HCT116 (cell line): ENCODE measurements around the gene DMBX1. TPM values are rescaled to one million over a fixed set of nuclear protein-coding genes. Genes with fewer than 3 reads are reported as not detected.

Experiments
- ATAC-seq: fragments of 200-7000 bp; cut with Tn5 transposase; 2 replicates; pipeline ENCODE4 v1.9.1; 2020; ENCODE audit warnings: mild to moderate bottlenecking, moderate library complexity
- BruUV-seq: library from RNA; stranded (reverse); fragments of 400-500 nt; replicated peaks from 2 replicates; lab custom pipeline; 2021; lab: Mats Ljungman, UMichigan
- CTCF ChIA-PET: fragments of 300-600 bp; sonication (Branson Sonifier 250); formaldehyde crosslinking; loops from one replicate; lab custom pipeline; 2021; ENCODE audit warnings: antibody characterized with exemption; lab: Charles Lee
- POLR2A ChIA-PET: fragments of 300-600, 350-600 bp; sonication (Branson Sonifier 250); formaldehyde crosslinking; loops from one replicate; lab custom pipeline; 2021; ENCODE audit warnings: antibody characterized with exemption; lab: Charles Lee
- RAD21 ChIA-PET, 2 experiments: fragments of 300-600 bp; sonication (Branson Sonifier 250); formaldehyde crosslinking; loops; one replicate each; lab custom pipeline; 2023; ENCODE audit warnings: low total read pairs in 2 of 2; ENCODE audit not compliant: uncharacterized antibody in 2 of 2, unreplicated experiment in 2 of 2, low non-redundant PET in 1 of 2; lab: Charles Lee
- DNase-seq: peaks from one replicate; pipeline ENCODE4 v3.0.0-alpha.2; 2010; ENCODE audit warnings: low read depth, low spot score
- H2AFZ ChIP-seq: fragments of 200-600 bp; shearing (Covaris generic), sonication (generic); 2 replicates; pipeline ENCODE4 v1.6.1; 2017; ENCODE audit warnings: low read depth, mixed run types, mixed read lengths, antibody characterized with exemption, low read length; ENCODE audit not compliant: poor library complexity, severe bottlenecking
- H3K27ac ChIP-seq: 2 replicates; pipeline ENCODE4 v1.5.1; 2012; ENCODE audit warnings: low read depth, low read length
- H3K27me3 ChIP-seq: fragments of 200-600 bp; sonication (generic); 2 replicates; pipeline ENCODE4 v1.6.1; 2016; ENCODE audit warnings: mixed run types, low read length, mixed read lengths; ENCODE audit not compliant: insufficient read depth
- H3K36me3 ChIP-seq, 2 experiments: fragments of 200-500 bp in 1 of 2; fragments of 200-600 bp in 1 of 2; sonication (Bioruptor generic) in 1 of 2; sonication (generic) in 1 of 2; 2 replicates each; pipeline versions ENCODE4 v1.5.1 to v1.6.1; 2014 to 2016; ENCODE audit warnings: low read length in 2 of 2, inconsistent platforms in 1 of 2, mixed read lengths in 1 of 2, mixed run types in 1 of 2; ENCODE audit not compliant: insufficient read depth in 2 of 2, control insufficient read depth in 1 of 2
- H3K4me1 ChIP-seq, 2 experiments: fragments of 200-600 bp in 1 of 2; sonication (generic) in 1 of 2; 2 replicates each; pipeline versions ENCODE4 v1.5.1 to v1.6.1; 2012 to 2017; ENCODE audit warnings: low read length in 2 of 2, inconsistent platforms in 1 of 2, mild to moderate bottlenecking in 1 of 2, mixed read lengths in 1 of 2, mixed run types in 1 of 2, moderate library complexity in 1 of 2; ENCODE audit not compliant: insufficient read depth in 2 of 2, control insufficient read depth in 1 of 2
- H3K4me2 ChIP-seq: fragments of 200-600 bp; sonication (generic); 2 replicates; pipeline ENCODE4 v1.6.1; 2017; ENCODE audit warnings: mixed run types, low read length, mixed read lengths
- H3K4me3 ChIP-seq, 2 experiments: fragments of 200-600 bp in 1 of 2; sonication (generic) in 1 of 2; replicated peaks in 1 of 2; 2 replicates each; pipeline ENCODE4 v1.5.1; 2011 to 2016; ENCODE audit warnings: low read length in 2 of 2, control low read depth in 1 of 2, low read depth in 1 of 2, mild to moderate bottlenecking in 1 of 2, mixed read lengths in 1 of 2, mixed run types in 1 of 2
- H3K79me2 ChIP-seq: fragments of 200-600 bp; sonication (generic); 2 replicates; pipeline ENCODE4 v1.6.1; 2017; ENCODE audit warnings: mild to moderate bottlenecking, mixed run types, low read length, moderate library complexity, mixed read lengths; ENCODE audit not compliant: insufficient read depth
- H3K9ac ChIP-seq: fragments of 200-600 bp; sonication (generic); 2 replicates; pipeline ENCODE4 v1.6.1; 2016; ENCODE audit warnings: low read length, mixed read lengths
- H3K9me2 ChIP-seq: fragments of 200-600 bp; sonication (generic), shearing (Covaris generic); 2 replicates; pipeline ENCODE4 v1.6.1; 2017; ENCODE audit warnings: mixed run types, mild to moderate bottlenecking, moderate library complexity; ENCODE audit not compliant: insufficient read depth
- H3K9me3 ChIP-seq, 2 experiments: fragments of 200-500 bp in 1 of 2; fragments of 200-600 bp in 1 of 2; sonication (Bioruptor generic) in 1 of 2; sonication (generic) in 1 of 2; 2 replicates each; pipeline ENCODE4 v1.6.1; 2014 to 2017; ENCODE audit warnings: low read length in 2 of 2, mixed read lengths in 2 of 2, inconsistent platforms in 1 of 2, low read depth in 1 of 2, mild to moderate bottlenecking in 1 of 2, mixed run types in 1 of 2, moderate library complexity in 1 of 2; ENCODE audit not compliant: control insufficient read depth in 1 of 2, insufficient read depth in 1 of 2
- H4K20me1 ChIP-seq: fragments of 200-600 bp; sonication (generic), shearing (Covaris generic); 2 replicates; pipeline ENCODE4 v1.6.1; 2017; ENCODE audit warnings: mixed run types, mild to moderate bottlenecking, moderate library complexity; ENCODE audit not compliant: insufficient read depth
- CTCF ChIP-seq, 3 experiments: fragments of 200-600 bp in 1 of 3; sonication (generic) in 1 of 3; IDR thresholded peaks in 2 of 3; conservative IDR thresholded peaks in 1 of 3; 2 replicates each; pipeline ENCODE4 v1.5.1; 2012 to 2017; ENCODE audit warnings: low read depth in 2 of 3, low read length in 2 of 3, antibody characterized with exemption in 1 of 3, borderline replicate concordance in 1 of 3, control low read depth in 1 of 3, mild to moderate bottlenecking in 1 of 3, mixed read lengths in 1 of 3, mixed run types in 1 of 3, moderate library complexity in 1 of 3; ENCODE audit not compliant: insufficient read depth in 1 of 3
- EGR1 ChIP-seq: IDR thresholded peaks from 2 replicates; pipeline ENCODE4 v1.6.1; 2012; ENCODE audit warnings: low read depth
- EZH2phosphoT487 ChIP-seq: fragments of 200-600 bp; IDR thresholded peaks from 2 replicates; pipeline ENCODE4 v1.6.1; 2018; ENCODE audit warnings: antibody characterized with exemption, borderline replicate concordance
- FOSL1 ChIP-seq: IDR thresholded peaks from 2 replicates; pipeline ENCODE4 v1.6.1; 2012; ENCODE audit warnings: low read depth
- POLR2A ChIP-seq: IDR thresholded peaks from 2 replicates; pipeline ENCODE4 v1.7.0; 2011; ENCODE audit warnings: borderline replicate concordance; ENCODE audit not compliant: insufficient read depth, insufficient read length; ENCODE audit errors: extremely low read depth
- POLR2AphosphoS5 ChIP-seq: IDR thresholded peaks from 2 replicates; pipeline ENCODE4 v1.6.1; 2011; ENCODE audit warnings: mild to moderate bottlenecking, low read depth, low read length, moderate library complexity
- RAD21 ChIP-seq: IDR thresholded peaks from 2 replicates; pipeline ENCODE4 v1.6.1; 2012; ENCODE audit warnings: low read depth, mild to moderate bottlenecking
- REST ChIP-seq: IDR thresholded peaks from 2 replicates; pipeline ENCODE4 v1.6.1; 2012; ENCODE audit warnings: low read depth
- SP1 ChIP-seq: IDR thresholded peaks from 2 replicates; pipeline ENCODE4 v1.6.1; 2012; ENCODE audit warnings: low read depth
- SRF ChIP-seq: IDR thresholded peaks from 2 replicates; pipeline ENCODE4 v1.6.1; 2012; ENCODE audit warnings: low read depth
- YY1 ChIP-seq: IDR thresholded peaks from 2 replicates; pipeline ENCODE4 v1.6.1; 2011; ENCODE audit warnings: low read length, low read depth, moderate library complexity, mild to moderate bottlenecking; ENCODE audit not compliant: insufficient replicate concordance; ENCODE audit errors: extremely low read depth
- ZBTB33 ChIP-seq: IDR thresholded peaks from 2 replicates; pipeline ENCODE4 v1.6.1; 2011; ENCODE audit warnings: mild to moderate bottlenecking, low read length, moderate library complexity; ENCODE audit not compliant: insufficient replicate concordance; ENCODE audit errors: extremely low read depth
- ZFX ChIP-seq: fragments of 450-650 bp; IDR thresholded peaks from 2 replicates; pipeline ENCODE4 v1.6.1; 2017
- ZNF274 ChIP-seq: fragments of 200-500 bp; sonication (Bioruptor generic); IDR thresholded peaks from 2 replicates; pipeline ENCODE4 v1.6.1; 2014; ENCODE audit warnings: mild to moderate bottlenecking, low read depth, low read length, inconsistent platforms
- intact Hi-C: fragments of 100-400 bp; cut with micrococcal nuclease; formaldehyde crosslinking; loops from 2 replicates; pipeline ENCODE4 v1.10.0; 2022
- total RNA-seq: library from RNA; stranded (reverse); gene quantifications from one replicate; pipeline ENCODE4 v1.2.1, GENCODE V29; 2021; ENCODE audit not compliant: unreplicated experiment

DMBX1 gene
- total RNA-seq, 1 experiment from 2014 or later, result 4.3 TPM

- no peak for TF ChIP-seq ZFX
- TF ChIP-seq CTCF (IDR thresholded peaks at IDR 0.05 in 2 of 3, conservative IDR thresholded peaks at IDR 0.05 in 1 of 3; ENCODE audit: borderline replicate concordance in 1 of 3, insufficient read depth in 1 of 3, low read depth in 2 of 3, low read length in 2 of 3), result no peak
- no peak for TF ChIP-seq EGR1
- TF ChIP-seq SP1, result no peak
- TF ChIP-seq EZH2phosphoT487, result no peak
- TF ChIP-seq FOSL1, result no peak
- no peak for TF ChIP-seq YY1
- no peak for TF ChIP-seq POLR2A
- TF ChIP-seq REST, result no peak
- TF ChIP-seq SRF, result no peak
- no peak for TF ChIP-seq ZNF274
- TF ChIP-seq POLR2AphosphoS5, result no peak
- no peak for TF ChIP-seq RAD21
- TF ChIP-seq ZBTB33, result no peak
- TF ChIP-seq, all 23 proteins: peak for 0
- ChIA-PET CTCF (no interaction called here), POLR2A (no interaction called here), RAD21 (no interaction called here)
- H3K79me2 ChIP-seq, result no peaks in the 10 kb centered on the region
- H3K9ac ChIP-seq, result no peak overlapping the region
- H2AFZ ChIP-seq, result no peak overlapping the region
- H3K36me3 ChIP-seq, result no peaks in the 10 kb centered on the region
- ATAC-seq, result no peak
- no peaks in the 10 kb centered on the region for H3K4me1 ChIP-seq
- DNase-seq, result no peak
- intact Hi-C loops, result no loop called here
- no peaks in the 10 kb centered on the region for H3K9me2 ChIP-seq
- no peak overlapping the region for H3K4me2 ChIP-seq
- H3K4me3 ChIP-seq, result no peak overlapping the region
- no TSS peak for BruUV-seq
- no peaks in the 10 kb centered on the region for H3K9me3 ChIP-seq
- no peak overlapping the region for H3K27ac ChIP-seq
- no peaks in the 10 kb centered on the region for H3K27me3 ChIP-seq
- H4K20me1 ChIP-seq, result no peaks in the 10 kb centered on the region
These were observed 6.9 kb downstream of the DMBX1 start for GRCh38 chr1:46496505-46496904.
